NCI-H526 (cell line): ENCODE data around the gene CAPNS2.

Experiments
- DNase-seq, 2 experiments: peaks; one replicate each; lab custom pipeline; 2025; lab: John Stamatoyannopoulos, UW

CAPNS2 gene

GRCh38 chr16:55566432-55567175, at the start of gene CAPNS2:
Gene CAPNS2, plus strand, starts transcription at chr16:55566684. Its CDS starts 73 bp downstream, at chr16:55566757.
- no peak for DNase-seq

GRCh38 chr16:55521792-55522191, 44.7 kb upstream of the CAPNS2 start:
- no peak for DNase-seq

GRCh38 chr16:55526441-55526840, 40.0 kb upstream of the CAPNS2 start:
- no peak for DNase-seq

GRCh38 chr16:55527885-55528284, 38.6 kb upstream of the CAPNS2 start:
- DNase-seq: no peak

- DNase-seq: no peak
Observed at GRCh38 chr16:55529018-55529417, 37.5 kb upstream of the CAPNS2 start.

- DNase-seq: no peak
Observed at GRCh38 chr16:55530316-55530856, 36.1 kb upstream of the CAPNS2 start.

- no peak for DNase-seq
Observed at GRCh38 chr16:55532227-55532626, 34.3 kb upstream of the CAPNS2 start.

GRCh38 chr16:55534756-55535155, 31.7 kb upstream of the CAPNS2 start:
- DNase-seq: no peak

- no peak for DNase-seq
Observed at GRCh38 chr16:55539049-55539448, 27.4 kb upstream of the CAPNS2 start.

- DNase-seq: no peak
Observed at GRCh38 chr16:55539488-55539887, 27.0 kb upstream of the CAPNS2 start.

GRCh38 chr16:55540221-55540620, 26.3 kb upstream of the CAPNS2 start:
- DNase-seq: no peak

- no peak for DNase-seq
Observed at GRCh38 chr16:55542459-55543082, 23.9 kb upstream of the CAPNS2 start.

- DNase-seq: no peak
Observed at GRCh38 chr16:55543472-55543871, 23.0 kb upstream of the CAPNS2 start.

- no peak for DNase-seq
Observed at GRCh38 chr16:55552621-55553020, 13.9 kb upstream of the CAPNS2 start.

- DNase-seq: no peak
Observed at GRCh38 chr16:55555436-55555835, 11.0 kb upstream of the CAPNS2 start.

- no peak for DNase-seq
Observed at GRCh38 chr16:55557186-55557585, 9.3 kb upstream of the CAPNS2 start.

GRCh38 chr16:55559233-55559632, 7.3 kb upstream of the CAPNS2 start:
- no peak for DNase-seq

GRCh38 chr16:55559933-55560516, 6.5 kb upstream of the CAPNS2 start:
- DNase-seq: no peak

- DNase-seq: no peak
Observed at GRCh38 chr16:55561319-55561848, 5.1 kb upstream of the CAPNS2 start.

- no peak for DNase-seq
Observed at GRCh38 chr16:55562936-55563335, 3.5 kb upstream of the CAPNS2 start.

GRCh38 chr16:55563797-55564196, 2.7 kb upstream of the CAPNS2 start:
- no peak for DNase-seq

GRCh38 chr16:55565086-55565485, 1.4 kb upstream of the CAPNS2 start:
- no peak for DNase-seq

- DNase-seq: no peak
Observed at GRCh38 chr16:55567382-55567781, 898 bp downstream of the CAPNS2 start.
